K562 (cell line): ENCODE measurements around the gene PLD1. TPM values are rescaled to one million over a fixed set of nuclear protein-coding genes. Genes with fewer than 3 reads are reported as not detected.
A peak's percentile ranks its signal among the peaks of the same experiment; 100 is the strongest.

Experiments
- ATAC-seq: fragments of 200-7000 bp; cut with Tn5 transposase; 3 replicates; pipeline ENCODE4 v1.9.1; 2020; ENCODE audit warnings: moderate library complexity
- BruUV-seq: library from RNA; stranded (reverse); fragments of 400-500 nt; replicated peaks from 2 replicates; lab custom pipeline; 2021; lab: Mats Ljungman, UMichigan
- CTCF ChIA-PET: fragments of 300-600 bp; formaldehyde crosslinking; extraction: SDS; loops from one replicate; lab custom pipeline; 2021; ENCODE audit warnings: low intra/inter-chr PET ratio; lab: Yijun Ruan, JAX
- POLR2A ChIA-PET: fragments of 300-600, 350-650 bp; sonication (Branson Sonifier 250); formaldehyde crosslinking; extraction: SDS; loops from one replicate; lab custom pipeline; 2021; ENCODE audit warnings: antibody characterized with exemption, inconsistent platforms; lab: Yijun Ruan, JAX
- DNase-seq, 4 experiments: peaks; one replicate each; pipeline versions ENCODE4 v3.0.0 to v3.0.0-alpha.2; 2011 to 2018; ENCODE audit warnings: low spot score in 3 of 4, mixed read lengths in 3 of 4; ENCODE audit errors: extremely low read depth in 1 of 4
- FAIRE-seq: peaks from 2 replicates; lab custom pipeline; 2011; peaks lifted over from hg19 to GRCh38; lab: Jason Lieb, UNC
- H2AFZ ChIP-seq: 2 replicates; pipeline ENCODE4 v1.6.0; 2011; ENCODE audit warnings: low read depth, low read length, control low read depth, inconsistent platforms
- H3K27ac ChIP-seq: fragments of 200-600 bp; 3 replicates; pipeline ENCODE4 v1.8.0; 2011; ENCODE audit warnings: low read depth, mild to moderate bottlenecking, control low read depth, inconsistent platforms, low read length, moderate library complexity, mixed read lengths; ENCODE audit errors: extremely low read depth
- H3K27me3 ChIP-seq, 2 experiments: fragments of 300-600 bp in 1 of 2; 2 replicates in 1 of 2; 3 replicates in 1 of 2; pipeline versions ENCODE4 v1.6.0 to v1.8.0; 2011; ENCODE audit warnings: inconsistent platforms in 2 of 2, low read length in 2 of 2, mild to moderate bottlenecking in 1 of 2, mixed read lengths in 1 of 2, moderate library complexity in 1 of 2; ENCODE audit not compliant: control insufficient read depth in 2 of 2, insufficient read depth in 2 of 2
- H3K36me3 ChIP-seq: fragments of 300-600 bp; 3 replicates; pipeline ENCODE4 v1.8.0; 2011; ENCODE audit warnings: mild to moderate bottlenecking, low read length, inconsistent platforms; ENCODE audit not compliant: control insufficient read depth, insufficient read depth
- H3K4me1 ChIP-seq, 2 experiments: fragments of 200-600 bp in 1 of 2; replicated peaks in 1 of 2; 2 replicates in 1 of 2; 3 replicates in 1 of 2; pipeline versions ENCODE4 v1.5.1 to v1.8.0; 2011; ENCODE audit warnings: inconsistent platforms in 2 of 2, low read length in 2 of 2, mild to moderate bottlenecking in 1 of 2, mixed read lengths in 1 of 2, moderate library complexity in 1 of 2; ENCODE audit not compliant: control insufficient read depth in 2 of 2, insufficient read depth in 2 of 2
- H3K4me2 ChIP-seq: 2 replicates; pipeline ENCODE4 v1.6.1; 2011; ENCODE audit warnings: low read length, control low read depth, inconsistent platforms, mixed read lengths; ENCODE audit not compliant: insufficient read depth
- H3K4me3 ChIP-seq: fragments of 200-600 bp; sonication (generic), shearing (Covaris generic); 2 replicates; pipeline ENCODE4 v1.5.1; 2016; ENCODE audit warnings: control low read depth, inconsistent platforms
- H3K79me2 ChIP-seq: fragments of 200-600 bp; 3 replicates; pipeline ENCODE4 v1.8.0; 2011; ENCODE audit warnings: low read length, inconsistent platforms; ENCODE audit not compliant: control insufficient read depth, insufficient read depth
- H3K9ac ChIP-seq, 2 experiments: 2 replicates each; pipeline versions ENCODE4 v1.6.0 to v1.6.1; 2011; ENCODE audit warnings: low read depth in 2 of 2, low read length in 2 of 2, control low read depth in 1 of 2, inconsistent platforms in 1 of 2, mild to moderate bottlenecking in 1 of 2, mixed read lengths in 1 of 2; ENCODE audit not compliant: insufficient read depth in 1 of 2
- H3K9me1 ChIP-seq: one replicate; pipeline ENCODE4 v1.6.0; 2011; ENCODE audit warnings: inconsistent platforms, mild to moderate bottlenecking, low read length, moderate library complexity; ENCODE audit not compliant: control insufficient read depth, insufficient read depth
- H3K9me3 ChIP-seq: replicated peaks from 2 replicates; pipeline ENCODE4 v1.5.1; 2011; ENCODE audit warnings: low read depth, low read length, inconsistent platforms; ENCODE audit not compliant: control insufficient read depth, insufficient read depth
- H4K20me1 ChIP-seq: replicated peaks from 2 replicates; pipeline ENCODE4 v1.6.1; 2011; ENCODE audit warnings: low read length, inconsistent platforms, mixed read lengths; ENCODE audit not compliant: control insufficient read depth, insufficient read depth
- GTF2E2 ChIP-seq: fragments of 200-800 bp; sonication (Bioruptor generic); IDR thresholded peaks from 2 replicates; pipeline ENCODE4 v1.6.1; 2016; ENCODE audit warnings: missing genetic modification characterization, missing compliant biosample characterization
- JUNB ChIP-seq: fragments of 450-650 bp; formaldehyde crosslinking; conservative IDR thresholded peaks from 2 replicates; pipeline ENCODE4 v1.4.0; 2020; ENCODE audit warnings: mild to moderate bottlenecking
- KAT7 ChIP-seq: sonication (generic); formaldehyde crosslinking; IDR thresholded peaks from 2 replicates; pipeline ENCODE4 v1.8.0; 2022; ENCODE audit warnings: missing genetic modification reagents, mild to moderate bottlenecking, borderline replicate concordance
- LEF1 ChIP-seq: fragments of 450-650 bp; IDR thresholded peaks from 2 replicates; pipeline ENCODE4 v1.6.1; 2016; ENCODE audit warnings: mild to moderate bottlenecking
- MAFG ChIP-seq: fragments of 450-650 bp; conservative IDR thresholded peaks from 2 replicates; pipeline ENCODE4 v1.6.1; 2016; ENCODE audit warnings: missing genetic modification characterization, missing compliant biosample characterization
- MEF2A ChIP-seq: IDR thresholded peaks from 2 replicates; pipeline ENCODE4 v1.6.1; 2011; ENCODE audit warnings: low read depth, mild to moderate bottlenecking, low read length, moderate library complexity; ENCODE audit not compliant: control insufficient read depth
- MEF2D ChIP-seq: conservative IDR thresholded peaks from 2 replicates; pipeline ENCODE4 v1.6.1; 2016; ENCODE audit warnings: low read depth, missing genetic modification characterization, missing compliant biosample characterization
- RFX1 ChIP-seq: fragments of 450-650 bp; IDR thresholded peaks from 2 replicates; pipeline ENCODE4 v1.6.1; 2016; ENCODE audit warnings: mild to moderate bottlenecking, moderate library complexity
- SMC3 ChIP-seq: conservative IDR thresholded peaks from 2 replicates; pipeline ENCODE4 v1.6.1; 2011; ENCODE audit warnings: low read depth, low read length, improper control_type of control experiment; ENCODE audit not compliant: insufficient read depth
- TAF1 ChIP-seq: IDR thresholded peaks from 2 replicates; pipeline ENCODE4 v1.6.1; 2011; ENCODE audit warnings: mild to moderate bottlenecking, low read length, moderate library complexity; ENCODE audit not compliant: insufficient read depth, control insufficient read depth, severe bottlenecking; ENCODE audit errors: extremely low read depth
- TBP ChIP-seq: optimal IDR thresholded peaks from 2 replicates; pipeline ENCODE3; 2011; ENCODE audit warnings: low read depth, low read length, improper control_type of control experiment
- WGBS: fragments of 100-300 bp; shearing (Covaris generic); methylation state at CpG from one replicate; pipeline ENCODE4 v1.1.6; 2016; ENCODE audit warnings: low coverage, mixed read lengths; ENCODE audit not compliant: insufficient coverage; ENCODE audit errors: missing lambda C conversion rate; 5-methylcytosine and 5-hydroxymethylcytosine counted together
- in situ Hi-C: fragments of 300-500 bp; cut with MboI; formaldehyde crosslinking; loops from 4 replicates; pipeline ENCODE4 v1.15.0; 2018; ENCODE audit warnings: inconsistent platforms, mixed read lengths
- intact Hi-C: fragments of 100-400 bp; cut with micrococcal nuclease; formaldehyde crosslinking; loops from 2 replicates; pipeline ENCODE4 v1.14.2; 2022
- polyA plus RNA-seq, 8 experiments: library from polyadenylated mRNA; depleted of rRNA in 4 of 8; stranded (reverse) in 5 of 8; unstranded in 3 of 8; fragments of >200 nt; fragmentation: Nextera tagmentation in 2 of 8; fragmentation: Illumina TruSeq in 1 of 8; extraction: Ambion mirVana in 2 of 8; extraction: Trizol in 1 of 8; gene quantifications; 2 replicates each; pipeline versions ENCODE4 v1.2.1 to v1.2.3, GENCODE V29; 2011 to 2014; ENCODE audit warnings: inconsistent platforms in 1 of 8, missing spikeins in 1 of 8
- total RNA-seq, 7 experiments: library from RNA; depleted of rRNA in 6 of 7; stranded (reverse); fragments of >200 nt in 6 of 7; fragmentation: Illumina TruSeq in 2 of 7; extraction: Trizol in 2 of 7; gene quantifications; 2 replicates each; pipeline versions ENCODE4 v1.2.1 to v1.2.3, GENCODE V29; 2011 to 2021; ENCODE audit warnings: low replicate concordance in 1 of 7
- TF ChIP-seq, protein P1 (sequence below): fragments of 450-650 bp; IDR thresholded peaks from 2 replicates; pipeline ENCODE4 v1.6.1; 2016
- TF ChIP-seq, protein P2 (sequence below): fragments of 250-450 bp; sonication (Bioruptor Pico); IDR thresholded peaks from 2 replicates; pipeline ENCODE4 v1.8.0; 2022; ENCODE audit warnings: moderate library complexity, mild to moderate bottlenecking, inconsistent platforms
- TF ChIP-seq, protein P3 (sequence below), 3 experiments: IDR thresholded peaks in 2 of 3; conservative IDR thresholded peaks in 1 of 3; 2 replicates each; pipeline ENCODE4 v1.5.1; 2011 to 2012; ENCODE audit warnings: low read length in 3 of 3, mild to moderate bottlenecking in 3 of 3, control low read depth in 2 of 3, improper control_type of control experiment in 1 of 3, inconsistent platforms in 1 of 3, low read depth in 1 of 3, mixed read lengths in 1 of 3, moderate library complexity in 1 of 3; ENCODE audit not compliant: insufficient read depth in 2 of 3

Gene PLD1
- total and polyA plus RNA-seq, 9 of the 15 experiments (the other 6 are each of a cell fraction or from before 2014, with no cell fraction given) = 8.4 to 26.1 (median 18.6) TPM

- POLR2A ChIA-PET = interaction anchor here (0.7 to 1.4 kb wide), 2 partner anchors 214 to 447 kb away, joined by 3 to 4 read pairs; no protein-coding TSS in a partner anchor
- Histone ChIP-seq H3K4me1 (peaks cover 0 to 15% of the 10 kb centered on the region in 2 experiments; a peak in 3 of 5 replicates), H3K9ac (no peak overlapping the region), H3K4me2 (no peak overlapping the region), H3K9me1 (no peaks in the 10 kb centered on the region), H3K79me2 (no peaks in the 10 kb centered on the region), H3K27ac (no peak overlapping the region), H3K9me3 (no peaks in the 10 kb centered on the region), H3K4me3 (no peak overlapping the region), H3K27me3 (no peaks in the 10 kb centered on the region), H3K36me3 (no peaks in the 10 kb centered on the region), H4K20me1 (no peaks in the 10 kb centered on the region), H2AFZ (no peak overlapping the region)
- FAIRE-seq (peak; percentile 40), ATAC-seq (peak; percentile 59), DNase-seq (no peak)
- 49% methylated on average over 3 of the region's 3 CpGs for WGBS
- CTCF ChIA-PET = interaction anchor here (0.6 to 2.2 kb wide), 5 partner anchors 30 to 872 kb away, joined by 3 to 20 read pairs (median 3); no protein-coding TSS in a partner anchor
- no TSS peak for BruUV-seq
- in situ Hi-C loops = no loop called here
- intact Hi-C loops = loop anchor here (2.0 to 10.0 kb wide), 4 partner anchors 222 to 873 kb away; no protein-coding TSS in a partner anchor
- TF ChIP-seq JUNB (CRISPR knock-in tag) (peak; percentile 65; the same call in 1 of the 2 replicates), KAT7 (CRISPR knock-in tag) (0 out of 2 replicates have a peak, but pooled peaks have one; percentile 33), MEF2A (peak; percentile 89), RFX1 (peak; percentile 35), MEF2D (tag) (peak; percentile 49; the same call in 1 of the 2 replicates), TAF1 (no peak), LEF1 (no peak), TBP (no peak), GTF2E2 (tag) (0 out of 2 replicates have a peak, but pooled peaks have one; percentile 26), SMC3 (peak; percentile 45; the same call in 1 of the 2 replicates), MAFG (tag) (no peak)
- TF ChIP-seq, protein P1, sequence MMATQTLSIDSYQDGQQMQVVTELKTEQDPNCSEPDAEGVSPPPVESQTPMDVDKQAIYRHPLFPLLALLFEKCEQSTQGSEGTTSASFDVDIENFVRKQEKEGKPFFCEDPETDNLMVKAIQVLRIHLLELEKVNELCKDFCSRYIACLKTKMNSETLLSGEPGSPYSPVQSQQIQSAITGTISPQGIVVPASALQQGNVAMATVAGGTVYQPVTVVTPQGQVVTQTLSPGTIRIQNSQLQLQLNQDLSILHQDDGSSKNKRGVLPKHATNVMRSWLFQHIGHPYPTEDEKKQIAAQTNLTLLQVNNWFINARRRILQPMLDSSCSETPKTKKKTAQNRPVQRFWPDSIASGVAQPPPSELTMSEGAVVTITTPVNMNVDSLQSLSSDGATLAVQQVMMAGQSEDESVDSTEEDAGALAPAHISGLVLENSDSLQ = no peak
- TF ChIP-seq, protein P2, sequence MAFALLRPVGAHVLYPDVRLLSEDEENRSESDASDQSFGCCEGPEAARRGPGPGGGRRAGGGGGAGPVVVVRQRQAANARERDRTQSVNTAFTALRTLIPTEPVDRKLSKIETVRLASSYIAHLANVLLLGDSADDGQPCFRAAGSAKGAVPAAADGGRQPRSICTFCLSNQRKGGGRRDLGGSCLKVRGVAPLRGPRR (CRISPR knock-in tag) = no peak
- TF ChIP-seq, protein P3, sequence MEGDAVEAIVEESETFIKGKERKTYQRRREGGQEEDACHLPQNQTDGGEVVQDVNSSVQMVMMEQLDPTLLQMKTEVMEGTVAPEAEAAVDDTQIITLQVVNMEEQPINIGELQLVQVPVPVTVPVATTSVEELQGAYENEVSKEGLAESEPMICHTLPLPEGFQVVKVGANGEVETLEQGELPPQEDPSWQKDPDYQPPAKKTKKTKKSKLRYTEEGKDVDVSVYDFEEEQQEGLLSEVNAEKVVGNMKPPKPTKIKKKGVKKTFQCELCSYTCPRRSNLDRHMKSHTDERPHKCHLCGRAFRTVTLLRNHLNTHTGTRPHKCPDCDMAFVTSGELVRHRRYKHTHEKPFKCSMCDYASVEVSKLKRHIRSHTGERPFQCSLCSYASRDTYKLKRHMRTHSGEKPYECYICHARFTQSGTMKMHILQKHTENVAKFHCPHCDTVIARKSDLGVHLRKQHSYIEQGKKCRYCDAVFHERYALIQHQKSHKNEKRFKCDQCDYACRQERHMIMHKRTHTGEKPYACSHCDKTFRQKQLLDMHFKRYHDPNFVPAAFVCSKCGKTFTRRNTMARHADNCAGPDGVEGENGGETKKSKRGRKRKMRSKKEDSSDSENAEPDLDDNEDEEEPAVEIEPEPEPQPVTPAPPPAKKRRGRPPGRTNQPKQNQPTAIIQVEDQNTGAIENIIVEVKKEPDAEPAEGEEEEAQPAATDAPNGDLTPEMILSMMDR (IDR thresholded peaks at IDR 0.05 in 2 of 3, conservative IDR thresholded peaks at IDR 0.05 in 1 of 3; ENCODE audit: insufficient read depth in 2 of 3, low read depth in 1 of 3, low read length in 3 of 3) = peak; percentile 28 to 73 (median 50); a peak in 5 of 6 replicates
Observed at GRCh38 chr3:171833789-171834460, 23.6 kb upstream of the PLD1 start.
